ENCODE data around the gene HIVEP3. TPM values are rescaled to one million over a fixed set of nuclear protein-coding genes. Genes with fewer than 3 reads are reported as not detected.

HIVEP3 gene
- total and polyA plus RNA-seq, 2 experiments from 2014 or later, result 0.57 to 5.9 TPM

DNA sequence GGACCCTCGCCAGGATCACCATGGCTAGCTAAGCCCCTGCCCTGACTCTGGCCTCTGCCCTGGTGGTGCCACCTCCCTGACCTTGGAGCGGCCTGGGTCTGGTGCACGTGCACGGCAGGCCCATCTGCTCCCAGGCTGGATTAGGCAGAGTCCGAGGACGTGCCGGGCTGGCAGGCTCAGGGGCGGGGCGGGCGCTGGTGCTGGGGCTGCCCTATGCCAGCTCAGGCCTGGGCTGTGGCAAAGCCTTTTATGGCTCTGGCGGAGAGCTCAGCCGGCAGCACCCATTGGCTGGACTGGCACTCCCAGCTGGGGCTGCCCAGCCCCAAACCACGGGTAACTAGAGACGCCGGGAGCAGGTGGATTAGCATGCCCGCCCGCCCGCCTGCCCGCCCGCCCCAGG lies 417.1 kb downstream of the HIVEP3 start:
- no peak for DNase-seq (ENCODE audit: low spot score)
- no peaks in the 10 kb centered on the region for H3K9me2 ChIP-seq (replicated peaks; ENCODE audit: insufficient read depth)
- H3K27me3 ChIP-seq, result no peaks in the 10 kb centered on the region
- no peaks in the 10 kb centered on the region for H4K20me1 ChIP-seq (ENCODE audit: insufficient read depth, poor library complexity, severe bottlenecking)
- 98% methylated on average over 8 of the region's 20 CpGs for WGBS (ENCODE audit: low lambda C conversion rate, missing lambda C conversion rate)
- no peak overlapping the region for H3K27ac ChIP-seq
- TF ChIP-seq EZH2 (IDR thresholded peaks at IDR 0.05; ENCODE audit: borderline replicate concordance) (no peak), EZH2phosphoT487 (IDR thresholded peaks at IDR 0.05; ENCODE audit: low read depth, severe bottlenecking, unreplicated experiment) (no peak)
- TF ChIP-seq, protein P1, sequence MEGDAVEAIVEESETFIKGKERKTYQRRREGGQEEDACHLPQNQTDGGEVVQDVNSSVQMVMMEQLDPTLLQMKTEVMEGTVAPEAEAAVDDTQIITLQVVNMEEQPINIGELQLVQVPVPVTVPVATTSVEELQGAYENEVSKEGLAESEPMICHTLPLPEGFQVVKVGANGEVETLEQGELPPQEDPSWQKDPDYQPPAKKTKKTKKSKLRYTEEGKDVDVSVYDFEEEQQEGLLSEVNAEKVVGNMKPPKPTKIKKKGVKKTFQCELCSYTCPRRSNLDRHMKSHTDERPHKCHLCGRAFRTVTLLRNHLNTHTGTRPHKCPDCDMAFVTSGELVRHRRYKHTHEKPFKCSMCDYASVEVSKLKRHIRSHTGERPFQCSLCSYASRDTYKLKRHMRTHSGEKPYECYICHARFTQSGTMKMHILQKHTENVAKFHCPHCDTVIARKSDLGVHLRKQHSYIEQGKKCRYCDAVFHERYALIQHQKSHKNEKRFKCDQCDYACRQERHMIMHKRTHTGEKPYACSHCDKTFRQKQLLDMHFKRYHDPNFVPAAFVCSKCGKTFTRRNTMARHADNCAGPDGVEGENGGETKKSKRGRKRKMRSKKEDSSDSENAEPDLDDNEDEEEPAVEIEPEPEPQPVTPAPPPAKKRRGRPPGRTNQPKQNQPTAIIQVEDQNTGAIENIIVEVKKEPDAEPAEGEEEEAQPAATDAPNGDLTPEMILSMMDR (IDR thresholded peaks at IDR 0.05; ENCODE audit: poor library complexity), result no peak
- no peaks in the 10 kb centered on the region for H3K9me3 ChIP-seq (ENCODE audit: low read depth)
- H3K36me3 ChIP-seq (replicated peaks; ENCODE audit: insufficient read depth, low read depth), result no peaks in the 10 kb centered on the region
- no peaks in the 10 kb centered on the region for H3K79me2 ChIP-seq
- H3K4me1 ChIP-seq (ENCODE audit: insufficient read depth), result peaks cover 16% of the 10 kb centered on the region
- no peak overlapping the region for H3K4me2 ChIP-seq
- no peak overlapping the region for H3K4me3 ChIP-seq
- H2AFZ ChIP-seq, result no peak overlapping the region

DNA sequence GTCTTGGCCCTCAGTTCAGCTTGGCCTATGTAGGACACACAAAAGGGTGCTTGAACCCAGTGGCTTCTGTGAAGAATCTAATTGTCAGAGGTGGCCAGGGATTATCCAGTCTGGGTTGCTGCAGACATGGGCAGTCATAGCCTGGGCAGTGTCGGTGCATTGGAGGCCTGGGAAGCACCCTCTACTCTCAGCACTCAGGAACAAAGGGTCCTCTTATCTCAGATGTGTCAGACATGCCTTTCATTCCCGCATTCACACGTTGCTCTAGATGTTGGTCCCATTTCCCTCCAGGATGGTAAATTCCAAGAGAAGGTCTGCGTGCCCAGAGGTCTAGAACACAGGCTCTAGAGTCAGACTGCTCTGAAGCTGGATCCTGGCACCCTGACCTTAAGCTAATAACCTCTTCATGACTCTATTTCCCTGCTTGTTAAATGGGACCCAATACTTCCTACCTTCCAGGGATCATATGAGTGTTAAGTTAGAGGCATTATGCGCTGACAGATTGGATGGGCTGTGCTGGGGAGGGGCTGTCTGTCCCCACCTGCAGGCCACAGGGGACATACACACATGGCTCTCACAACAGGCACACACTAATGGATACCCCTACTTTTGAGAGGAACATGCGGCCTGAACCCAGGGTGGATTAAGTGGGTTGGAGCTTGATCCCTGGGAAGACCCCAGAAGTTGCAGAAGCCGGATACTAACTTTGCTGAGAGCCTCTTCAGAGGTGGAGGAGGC lies 417.8 kb downstream of the HIVEP3 start:
- Histone ChIP-seq H3K4me3 (no peak overlapping the region), H3K4me2 (no peak overlapping the region), H3K27me3 (no peaks in the 10 kb centered on the region), H3K4me1 (ENCODE audit: insufficient read depth) (peaks cover 20% of the 10 kb centered on the region), H3K79me2 (no peaks in the 10 kb centered on the region), H3K27ac (no peak overlapping the region), H3K9me2 (replicated peaks; ENCODE audit: insufficient read depth) (no peaks in the 10 kb centered on the region), H3K36me3 (replicated peaks; ENCODE audit: insufficient read depth, low read depth) (no peaks in the 10 kb centered on the region), H3K9me3 (ENCODE audit: low read depth) (no peaks in the 10 kb centered on the region), H4K20me1 (ENCODE audit: insufficient read depth, poor library complexity, severe bottlenecking) (no peaks in the 10 kb centered on the region), H2AFZ (no peak overlapping the region)
- TF ChIP-seq EZH2 (IDR thresholded peaks at IDR 0.05; ENCODE audit: borderline replicate concordance) (no peak), EZH2phosphoT487 (IDR thresholded peaks at IDR 0.05; ENCODE audit: low read depth, severe bottlenecking, unreplicated experiment) (no peak)
- TF ChIP-seq, protein P1 (IDR thresholded peaks at IDR 0.05; ENCODE audit: poor library complexity), result no peak
- no peak for DNase-seq (ENCODE audit: low spot score)
- 68% methylated on average over 7 of the region's 7 CpGs for WGBS (ENCODE audit: low lambda C conversion rate, missing lambda C conversion rate)

DNA sequence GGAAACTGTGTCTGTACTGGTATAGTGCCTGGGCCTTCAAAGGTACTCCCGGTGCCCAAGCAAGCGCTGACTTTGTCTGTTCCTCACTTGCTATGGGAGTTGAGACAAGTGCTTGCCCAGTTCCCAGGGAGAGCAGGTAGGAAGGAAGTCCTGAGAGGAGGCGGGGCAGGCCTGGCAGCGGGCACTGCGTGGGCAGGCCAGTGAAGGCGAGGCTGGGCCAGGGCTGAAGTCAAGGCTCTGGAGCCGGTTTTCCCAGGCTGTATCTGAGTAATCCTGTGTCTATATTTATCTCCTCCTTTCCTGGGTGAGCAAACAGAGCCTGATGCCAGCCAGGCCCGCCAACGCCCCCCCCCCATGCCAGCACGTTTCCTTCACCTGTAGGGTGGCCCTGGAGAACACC lies 418.3 kb downstream of the HIVEP3 start:
- TF ChIP-seq, protein P1 (IDR thresholded peaks at IDR 0.05; ENCODE audit: poor library complexity), result no peak
- no peak for TF ChIP-seq EZH2phosphoT487 (IDR thresholded peaks at IDR 0.05; ENCODE audit: low read depth, severe bottlenecking, unreplicated experiment)
- TF ChIP-seq EZH2 (IDR thresholded peaks at IDR 0.05; ENCODE audit: borderline replicate concordance), result no peak
- no peaks in the 10 kb centered on the region for H3K9me3 ChIP-seq (ENCODE audit: low read depth)
- no peak overlapping the region for H2AFZ ChIP-seq
- no peaks in the 10 kb centered on the region for H3K27me3 ChIP-seq
- no peak for DNase-seq (ENCODE audit: low spot score)
- H3K9me2 ChIP-seq (replicated peaks; ENCODE audit: insufficient read depth), result no peaks in the 10 kb centered on the region
- no peak overlapping the region for H3K4me2 ChIP-seq
- H4K20me1 ChIP-seq (ENCODE audit: insufficient read depth, poor library complexity, severe bottlenecking), result no peaks in the 10 kb centered on the region
- no peaks in the 10 kb centered on the region for H3K79me2 ChIP-seq
- 96% methylated on average over 10 of the region's 10 CpGs for WGBS (ENCODE audit: low lambda C conversion rate, missing lambda C conversion rate)
- H3K4me1 ChIP-seq (ENCODE audit: insufficient read depth), result peaks cover 26% of the 10 kb centered on the region
- H3K27ac ChIP-seq, result no peak overlapping the region
- no peaks in the 10 kb centered on the region for H3K36me3 ChIP-seq (replicated peaks; ENCODE audit: insufficient read depth, low read depth)
- no peak overlapping the region for H3K4me3 ChIP-seq
